Natural killer cell treated with Interleukin-12 subunit alpha and Interleukin-12 subunit beta and Interleukin-15 and Interleukin-18, amount 100 ng/mL, for 72 hours (primary cell): ENCODE measurements around the gene TH. TPM values are rescaled to one million over a fixed set of nuclear protein-coding genes. Genes with fewer than 3 reads are reported as not detected.

Source experiments
- ATAC-seq, 2 donors: fragments of 150-1000 bp; cut with Tn5 transposase in 1 of 2; sonication (Bioruptor Pico), chemical (Tn5 transposase) in 1 of 2; 2 replicates each; pipeline ENCODE4 v1.10.0; 2021
- DNase-seq: peaks from one replicate; pipeline ENCODE4 v3.0.0; 2022; ENCODE audit warnings: low spot score
- H3K27ac Mint-ChIP-seq, 2 donors: 1 replicate in 1 of 2; 2 replicates in 1 of 2; pipeline ENCODE4 v1.8.0; 2022; ENCODE audit warnings: mixed read lengths in 2 of 2, mild to moderate bottlenecking in 1 of 2, moderate library complexity in 1 of 2
- H3K27me3 Mint-ChIP-seq, 2 donors: 1 replicate in 1 of 2; 2 replicates in 1 of 2; pipeline ENCODE4 v1.8.0; 2022; ENCODE audit warnings: mixed read lengths in 2 of 2
- H3K36me3 Mint-ChIP-seq: one replicate; pipeline ENCODE4 v1.8.0; 2022; ENCODE audit warnings: mixed read lengths
- H3K4me1 Mint-ChIP-seq, 2 donors: 1 replicate in 1 of 2; 2 replicates in 1 of 2; pipeline ENCODE4 v1.8.0; 2022; ENCODE audit warnings: low read depth in 2 of 2, mixed read lengths in 2 of 2, mild to moderate bottlenecking in 1 of 2
- H3K4me3 Mint-ChIP-seq: one replicate; pipeline ENCODE4 v1.8.0; 2022; ENCODE audit warnings: mixed read lengths
- H3K9me3 Mint-ChIP-seq: 2 replicates; pipeline ENCODE4 v1.8.0; 2022; ENCODE audit warnings: mixed read lengths
- total RNA-seq, 2 donors: library from RNA; stranded (reverse); gene quantifications; one replicate each; pipeline ENCODE4 v1.2.3, GENCODE V29; 2022

The TH gene
- total RNA-seq, 2 donors from 2014 or later, result not detected

DNA sequence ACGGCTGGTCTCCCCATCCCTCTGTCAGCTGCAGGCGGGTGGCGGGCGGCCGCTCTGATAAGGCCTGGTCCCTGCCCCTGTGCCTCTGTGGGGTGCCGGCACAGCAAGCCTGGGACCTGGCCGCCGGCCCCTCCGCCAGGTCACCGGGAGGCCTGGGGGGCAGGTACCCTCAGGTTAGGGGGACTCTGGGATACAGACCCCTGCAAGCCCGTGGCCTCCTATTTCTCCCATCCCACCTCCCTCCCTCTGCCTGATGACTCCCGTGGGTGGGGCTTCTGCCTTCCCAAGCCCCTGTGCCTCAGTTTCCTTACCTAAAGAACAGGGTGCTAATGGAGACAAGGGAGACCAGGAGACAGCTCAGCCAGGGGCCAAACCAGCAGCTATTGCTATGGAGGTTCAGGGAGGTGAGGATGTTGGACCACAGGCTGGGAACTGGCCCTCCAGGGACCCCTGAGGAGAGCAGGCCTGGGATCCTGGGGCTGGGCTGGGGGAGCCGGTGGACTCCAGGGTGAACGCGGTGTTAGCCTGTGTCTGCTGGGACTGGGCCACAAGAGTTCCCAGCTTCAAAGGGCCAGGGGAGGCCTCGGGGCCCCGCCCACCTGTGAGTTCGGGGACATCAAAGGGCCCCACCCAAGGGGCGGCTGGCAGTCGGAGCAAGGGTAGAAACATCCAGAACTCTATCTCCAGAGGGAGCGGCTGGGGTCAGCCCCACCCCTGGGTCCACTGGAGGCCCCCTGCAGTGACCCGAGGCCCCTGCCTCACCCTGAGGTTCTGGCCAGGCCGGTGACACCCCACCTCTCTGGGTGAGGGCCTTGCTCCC lies 32.0 kb upstream of the TH start:
- H3K4me3 Mint-ChIP-seq, result no peak overlapping the region
- no peak overlapping the region for H3K27ac Mint-ChIP-seq
- peaks cover 0 to 6% of the 10 kb centered on the region in 2 donors for H3K4me1 Mint-ChIP-seq
- DNase-seq (peak; percentile 28), ATAC-seq (no peak)
- no peaks in the 10 kb centered on the region for H3K36me3 Mint-ChIP-seq
- no peaks in the 10 kb centered on the region for H3K9me3 Mint-ChIP-seq
- no peaks in the 10 kb centered on the region for H3K27me3 Mint-ChIP-seq

DNA sequence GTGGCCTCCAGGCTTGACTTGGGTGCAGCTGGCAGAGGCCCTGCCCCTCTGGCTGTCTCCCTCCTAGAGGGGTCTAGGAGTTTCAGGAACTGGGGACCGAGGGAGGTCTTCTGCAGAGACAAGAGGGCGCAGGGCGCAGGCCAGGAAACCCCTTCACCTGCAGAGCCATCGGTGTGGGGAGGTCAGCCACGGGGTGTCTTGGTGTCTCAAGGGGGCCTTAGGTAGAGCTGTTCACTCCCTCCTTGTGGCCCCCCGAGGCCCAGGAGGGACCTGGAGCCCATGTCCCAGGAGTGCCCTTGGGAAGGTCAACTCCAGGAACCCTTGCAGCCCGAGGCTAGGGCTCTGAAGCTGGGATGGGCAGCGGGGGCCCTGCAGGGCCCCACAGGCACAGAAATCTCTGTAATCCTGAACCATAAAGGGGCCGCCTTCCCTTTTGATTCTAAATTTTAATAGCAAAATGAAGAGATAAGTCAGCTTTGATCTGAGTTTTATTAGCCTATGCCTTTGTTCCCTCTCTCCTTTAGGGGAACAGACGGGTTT lies 31.4 kb upstream of the TH start:
- Mint-ChIP-seq H3K9me3 (no peaks in the 10 kb centered on the region), H3K4me3 (no peak overlapping the region), H3K27me3 (no peaks in the 10 kb centered on the region), H3K27ac (no peak overlapping the region), H3K36me3 (no peaks in the 10 kb centered on the region), H3K4me1 (peaks cover 0 to 6% of the 10 kb centered on the region in 2 donors)
- peak; percentile 59 for DNase-seq
- ATAC-seq, result no peak

DNA sequence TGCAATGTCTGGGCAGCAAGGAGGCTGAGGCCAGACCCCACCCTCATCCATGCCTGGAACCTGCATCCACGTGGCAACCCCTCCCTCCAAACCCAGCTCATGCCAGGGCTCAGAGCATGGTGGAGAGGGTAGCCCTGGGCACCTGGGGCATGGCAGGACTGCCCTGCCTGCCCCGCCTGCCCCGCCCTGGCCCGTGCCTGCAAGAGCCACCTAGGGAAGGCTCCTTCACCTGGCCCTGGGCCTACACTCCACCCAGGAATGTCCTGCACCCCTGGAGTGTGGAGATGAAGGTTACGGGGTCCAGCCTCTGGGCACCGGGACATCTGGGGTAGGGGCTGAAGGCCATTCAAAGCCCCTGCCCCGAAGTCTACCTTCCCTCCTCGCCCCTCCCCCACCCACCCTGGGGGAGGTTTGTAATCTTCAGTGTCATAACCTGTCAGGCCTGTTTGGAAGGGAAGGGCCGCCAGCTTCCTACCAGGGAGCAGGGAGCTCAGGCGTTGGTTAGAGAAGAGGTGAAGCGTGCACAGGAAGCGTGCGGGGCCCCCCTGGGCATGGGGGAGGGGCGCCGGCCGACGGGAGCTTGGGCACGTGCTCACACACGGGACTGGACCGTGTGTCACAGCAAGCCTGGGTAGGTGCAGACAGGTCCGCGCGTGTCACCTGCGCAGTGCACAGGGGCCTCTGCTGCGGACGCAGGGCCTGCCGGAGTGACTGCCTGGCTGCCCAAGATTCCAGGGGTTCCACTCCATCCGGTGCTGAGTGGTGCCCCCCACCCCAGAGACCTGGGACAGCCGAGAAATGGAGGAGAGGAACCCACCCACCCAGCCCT lies 30.7 kb upstream of the TH start:
- ATAC-seq (no peak), DNase-seq (peak; percentile 57)
- Mint-ChIP-seq H3K4me1 (peaks cover 0 to 7% of the 10 kb centered on the region in 2 donors), H3K9me3 (no peaks in the 10 kb centered on the region), H3K27me3 (no peaks in the 10 kb centered on the region), H3K36me3 (no peaks in the 10 kb centered on the region), H3K4me3 (no peak overlapping the region), H3K27ac (no peak overlapping the region)

DNA sequence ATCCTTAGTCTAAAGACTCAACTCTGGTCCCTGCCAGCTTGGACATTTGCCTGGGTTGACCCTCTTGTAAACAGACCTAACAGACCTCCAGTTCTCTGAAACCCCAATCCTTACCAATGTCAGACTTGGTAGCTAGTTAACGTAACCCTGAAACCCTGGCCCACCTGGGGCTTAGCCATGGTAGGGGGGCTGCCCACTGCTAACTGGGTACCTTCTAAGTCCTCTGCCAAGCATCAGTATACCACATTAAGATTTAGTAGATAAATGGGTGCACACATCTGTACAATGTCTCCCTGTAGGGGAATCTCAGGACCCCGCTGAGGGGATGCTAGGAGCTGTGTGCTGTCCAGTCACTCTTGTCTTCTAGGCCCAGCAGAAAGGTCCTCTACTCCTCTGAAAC lies 29.9 kb upstream of the TH start:
- DNase-seq (no peak), ATAC-seq (no peak)
- H3K27me3 Mint-ChIP-seq, result peaks cover 6% of the 10 kb centered on the region in 2 donors
- H3K4me1 Mint-ChIP-seq, result peaks cover 7 to 14% of the 10 kb centered on the region in 2 donors
- no peaks in the 10 kb centered on the region for H3K36me3 Mint-ChIP-seq
- no peak overlapping the region for H3K4me3 Mint-ChIP-seq
- H3K9me3 Mint-ChIP-seq, result no peaks in the 10 kb centered on the region
- no peak overlapping the region for H3K27ac Mint-ChIP-seq

DNA sequence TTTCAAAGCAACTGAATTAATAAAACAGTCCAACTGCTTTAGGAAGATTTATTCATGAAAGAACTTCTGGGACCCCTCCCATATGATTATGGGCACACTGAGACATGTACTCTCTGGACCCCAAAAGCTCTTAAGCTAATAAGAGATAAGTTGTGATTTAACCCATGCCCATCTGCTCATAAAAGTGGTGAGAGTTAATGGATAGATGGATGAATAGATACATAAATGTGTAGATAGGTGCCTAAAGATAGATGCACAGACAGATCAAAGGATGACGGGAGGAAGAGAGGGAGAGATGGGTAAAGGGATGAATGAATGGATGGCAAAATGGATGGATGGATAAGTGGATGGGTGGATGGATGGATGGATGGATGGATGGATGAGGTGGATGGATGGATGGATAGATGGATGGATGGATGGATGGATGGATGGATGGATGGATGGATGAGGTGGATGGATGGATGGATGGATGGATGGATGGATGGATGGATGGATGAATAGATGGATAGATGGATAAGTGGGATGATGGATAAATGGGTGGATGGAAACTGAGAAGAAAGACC lies 29.4 kb upstream of the TH start:
- DNase-seq, result no peak
- ATAC-seq, result no peak
- Mint-ChIP-seq H3K4me1 (peaks cover 12 to 19% of the 10 kb centered on the region in 2 donors), H3K9me3 (no peaks in the 10 kb centered on the region), H3K27ac (no peak overlapping the region), H3K36me3 (no peaks in the 10 kb centered on the region), H3K27me3 (peaks cover 11% of the 10 kb centered on the region in 2 donors), H3K4me3 (no peak overlapping the region)

DNA sequence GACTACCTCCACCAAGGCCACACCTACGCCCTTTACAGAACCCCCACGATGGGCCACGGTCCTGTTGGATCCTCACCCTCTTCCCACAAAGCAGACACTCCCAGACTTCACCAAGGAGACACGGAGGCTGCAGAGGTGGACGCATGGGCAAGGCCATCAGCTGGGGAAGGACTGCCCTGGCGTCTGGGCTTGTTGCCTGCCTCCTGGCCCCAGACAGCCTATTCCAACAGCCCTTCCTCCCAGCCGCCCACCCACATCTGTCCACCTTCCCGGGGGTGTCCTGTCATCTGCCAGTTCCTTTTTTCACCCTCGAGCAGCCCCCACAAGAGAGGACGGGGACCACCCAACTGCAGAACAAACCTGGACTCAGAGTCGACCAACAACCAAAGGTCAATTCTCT lies 28.9 kb upstream of the TH start:
- no peak for DNase-seq
- Mint-ChIP-seq H3K27ac (no peak overlapping the region), H3K36me3 (no peaks in the 10 kb centered on the region)

DNA sequence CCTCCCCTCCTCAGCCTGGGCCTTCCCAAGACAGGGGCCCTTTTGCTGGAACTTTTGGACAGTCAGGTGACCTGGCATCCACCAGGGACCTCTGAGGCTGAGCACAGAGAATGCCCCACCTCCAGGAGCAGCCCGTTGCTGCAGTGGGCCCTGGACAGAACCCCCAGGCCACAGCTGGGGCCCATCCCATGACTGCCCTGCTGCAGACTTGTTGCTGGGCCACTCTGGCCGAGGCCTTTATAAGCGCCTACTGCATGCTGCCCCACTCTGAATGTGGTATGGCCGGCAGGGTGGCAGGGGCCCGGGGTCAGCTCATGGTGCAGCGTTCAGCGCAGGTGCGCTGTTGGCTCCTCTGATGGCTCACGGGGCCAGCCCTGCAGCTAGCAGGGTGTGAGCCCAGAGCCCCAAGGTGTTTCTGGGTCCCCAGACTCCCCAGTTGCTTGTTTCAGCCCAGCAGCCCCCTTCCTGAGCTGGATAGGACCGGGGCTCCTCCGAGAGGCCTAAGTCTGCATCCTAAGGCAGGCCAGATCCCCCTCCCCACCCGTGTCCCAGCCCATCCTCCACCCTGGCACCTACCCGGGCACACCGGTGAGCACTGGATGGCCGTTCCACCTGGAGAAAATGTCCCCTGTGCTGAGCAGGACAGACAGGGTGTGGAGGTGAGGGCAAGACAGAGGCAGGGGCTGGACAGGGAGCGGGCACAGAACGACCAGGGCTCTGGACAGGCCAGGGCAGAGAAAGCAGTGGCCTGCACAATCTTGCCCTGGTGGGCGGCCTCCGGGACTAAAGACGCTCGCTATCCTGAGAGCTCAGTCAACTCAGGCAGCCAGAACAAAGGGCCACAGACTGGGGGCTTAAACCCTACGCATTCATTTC lies 28.1 kb upstream of the TH start:
- no peaks in the 10 kb centered on the region for H3K9me3 Mint-ChIP-seq
- peaks cover 13 to 20% of the 10 kb centered on the region in 2 donors for H3K4me1 Mint-ChIP-seq
- H3K27me3 Mint-ChIP-seq, result peaks cover 12 to 14% of the 10 kb centered on the region in 2 donors

More for the DNA sequence above, 28.9 kb upstream of the TH start:
- no peak overlapping the region for H3K4me3 Mint-ChIP-seq
- peaks cover 12 to 14% of the 10 kb centered on the region in 2 donors for H3K27me3 Mint-ChIP-seq
- H3K4me1 Mint-ChIP-seq, result peaks cover 13 to 20% of the 10 kb centered on the region in 2 donors
- ATAC-seq, result no peak
- no peaks in the 10 kb centered on the region for H3K9me3 Mint-ChIP-seq

DNA sequence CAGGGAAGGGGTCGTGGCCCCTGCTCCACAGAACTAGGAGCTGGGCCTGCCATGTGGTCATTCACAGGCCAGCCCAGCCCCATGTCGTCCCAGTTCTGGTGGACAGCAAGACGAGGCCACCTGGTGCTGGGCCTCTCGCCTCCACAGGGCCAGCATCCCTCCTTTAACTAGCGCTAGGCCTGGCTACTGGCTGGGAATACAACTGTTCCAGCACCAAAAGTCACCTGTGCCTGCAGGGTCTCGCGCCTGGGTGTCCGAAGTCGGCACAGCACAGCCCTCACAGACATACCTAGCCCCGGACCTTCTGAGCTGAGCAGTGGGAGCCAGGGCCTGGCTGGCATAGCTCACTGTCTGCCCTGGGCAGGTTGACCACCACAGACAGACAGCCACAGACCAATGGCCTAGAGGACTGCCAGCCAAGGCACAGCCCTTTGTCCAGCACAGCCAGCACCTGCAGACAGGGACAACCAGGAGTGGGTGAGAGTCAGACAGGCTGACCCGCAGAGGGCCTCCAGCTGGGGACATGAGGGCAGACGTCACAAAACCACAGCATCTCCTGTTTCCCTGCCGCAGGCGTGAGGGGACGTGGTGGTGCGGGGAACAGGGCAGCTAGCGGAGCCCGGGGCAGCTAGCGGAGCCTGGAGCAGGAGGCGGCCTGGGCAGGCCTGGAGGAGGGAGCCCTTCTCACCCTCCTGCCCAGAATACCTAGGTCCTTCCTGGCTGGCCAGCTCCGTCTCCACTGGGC lies 27.2 kb upstream of the TH start:
- no peak for ATAC-seq
- H3K4me3 Mint-ChIP-seq, result no peak overlapping the region
- H3K27me3 Mint-ChIP-seq, result peaks cover 12 to 14% of the 10 kb centered on the region in 2 donors
- DNase-seq, result no peak
- H3K9me3 Mint-ChIP-seq, result no peaks in the 10 kb centered on the region
- no peak overlapping the region for H3K27ac Mint-ChIP-seq
- H3K4me1 Mint-ChIP-seq, result peaks cover 13 to 20% of the 10 kb centered on the region in 2 donors
- H3K36me3 Mint-ChIP-seq, result no peaks in the 10 kb centered on the region

More for the DNA sequence above, 28.1 kb upstream of the TH start:
- no peaks in the 10 kb centered on the region for H3K36me3 Mint-ChIP-seq
- DNase-seq (no peak), ATAC-seq (no peak)
- no peak overlapping the region for H3K4me3 Mint-ChIP-seq
- H3K27ac Mint-ChIP-seq, result no peak overlapping the region

DNA sequence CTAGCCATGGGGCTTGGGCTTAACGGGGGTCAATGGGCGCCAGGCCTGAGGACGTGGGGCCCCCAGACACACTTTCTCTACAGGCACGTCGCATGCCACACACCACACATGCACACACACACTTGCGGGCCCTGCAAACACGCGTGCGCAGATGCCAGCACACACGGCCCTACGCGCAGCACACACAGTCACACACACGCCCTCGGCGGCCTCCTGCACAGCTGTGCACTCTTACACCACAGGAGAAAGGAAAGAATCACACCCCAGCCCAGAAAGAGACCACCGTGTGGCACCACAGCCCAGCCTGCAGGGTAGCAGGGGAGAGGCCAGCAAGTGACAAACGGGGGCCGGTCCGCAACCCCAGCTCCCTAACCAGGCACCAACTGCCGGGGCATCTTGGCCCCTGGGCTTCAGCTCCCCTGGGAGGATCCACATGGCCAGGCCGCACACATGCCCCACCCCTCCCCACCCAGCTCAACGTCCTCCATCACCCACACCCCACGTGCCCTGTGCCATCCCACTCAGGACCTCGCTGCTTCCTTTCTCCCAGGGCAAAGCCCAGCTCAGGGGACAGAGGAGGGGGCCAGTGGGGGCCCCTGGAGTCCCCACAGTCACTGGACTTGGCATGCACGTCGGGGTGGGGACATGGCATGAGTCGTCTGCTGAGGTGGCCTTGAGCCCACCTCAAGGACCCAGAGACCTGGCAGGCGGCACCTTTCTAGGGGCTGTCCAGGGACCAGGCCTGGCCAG lies 26.3 kb upstream of the TH start:
- no peak overlapping the region for H3K27ac Mint-ChIP-seq
- no peaks in the 10 kb centered on the region for H3K36me3 Mint-ChIP-seq
- no peaks in the 10 kb centered on the region for H3K9me3 Mint-ChIP-seq

DNA sequence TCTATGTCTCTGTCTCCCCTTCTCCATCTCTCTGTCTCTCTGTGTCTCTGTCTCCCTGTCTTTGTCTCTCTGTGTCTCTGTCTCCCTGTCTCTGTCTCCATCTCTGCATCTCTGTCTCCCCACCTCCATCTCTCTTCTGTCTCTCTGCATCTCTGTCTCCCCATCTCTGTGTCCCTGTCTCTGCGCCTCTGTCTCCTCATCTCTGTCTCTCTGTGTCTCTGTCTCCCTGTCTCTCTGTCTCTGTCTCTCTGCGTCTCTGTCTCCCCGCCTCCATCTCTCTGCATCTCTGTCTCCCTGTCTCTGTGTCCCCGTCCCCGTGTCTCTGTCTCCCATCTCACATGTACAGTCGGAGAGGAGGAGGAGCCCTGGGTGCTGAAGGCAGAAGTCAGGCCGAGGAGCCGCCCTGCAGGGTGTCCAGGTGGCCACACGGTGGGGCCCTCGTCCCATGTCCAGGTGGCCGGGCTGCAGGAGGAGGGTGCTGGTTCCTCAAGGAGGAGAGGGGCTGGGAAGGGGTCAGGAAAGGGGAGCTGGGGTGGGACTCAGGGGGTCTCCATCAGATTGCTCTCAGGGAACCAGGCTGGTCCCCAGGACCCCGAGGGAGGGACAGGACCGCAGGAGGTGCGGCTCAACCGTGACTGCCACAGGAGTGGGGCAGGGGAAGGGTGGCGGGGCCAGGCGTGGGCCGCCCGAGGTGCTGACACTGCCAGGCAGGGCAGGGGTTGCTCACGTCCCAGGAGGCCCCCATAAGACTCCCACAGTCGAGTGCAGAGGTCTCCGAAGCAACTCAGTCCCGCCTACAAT lies 25.6 kb upstream of the TH start:
- Mint-ChIP-seq H3K9me3 (no peaks in the 10 kb centered on the region), H3K36me3 (no peaks in the 10 kb centered on the region), H3K27me3 (peaks cover 12 to 14% of the 10 kb centered on the region in 2 donors), H3K4me1 (peaks cover 13 to 20% of the 10 kb centered on the region in 2 donors), H3K4me3 (no peak overlapping the region), H3K27ac (no peak overlapping the region)
- ATAC-seq (peak; percentile 77 to 83), DNase-seq (peak; percentile 72)

More for the DNA sequence above, 26.3 kb upstream of the TH start:
- no peak for ATAC-seq
- Mint-ChIP-seq H3K27me3 (peaks cover 12 to 14% of the 10 kb centered on the region in 2 donors), H3K4me1 (peaks cover 13 to 20% of the 10 kb centered on the region in 2 donors), H3K4me3 (no peak overlapping the region)
- no peak for DNase-seq

DNA sequence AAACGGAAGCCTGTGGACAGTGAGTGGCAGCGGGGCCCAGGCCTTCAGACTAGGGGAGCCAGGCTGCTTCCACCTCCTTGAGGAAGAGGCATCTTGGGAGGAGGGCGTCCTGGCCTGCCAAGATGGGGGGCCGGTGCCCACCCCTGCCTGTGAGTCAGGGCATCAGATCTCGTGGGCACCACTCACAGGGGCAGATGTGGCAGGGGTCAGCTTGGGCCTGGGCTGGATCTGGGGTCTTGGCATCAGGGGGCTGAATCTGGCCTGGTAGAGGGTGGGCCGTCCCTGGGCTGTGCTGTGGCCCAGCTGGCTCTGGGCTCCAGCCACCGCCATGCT lies 24.1 kb upstream of the TH start:
- H3K27me3 Mint-ChIP-seq, result peaks cover 15 to 17% of the 10 kb centered on the region in 2 donors
- ATAC-seq, result no peak

More for the DNA sequence above, 24.1 kb upstream of the TH start:
- H3K4me1 Mint-ChIP-seq, result peaks cover 13 to 14% of the 10 kb centered on the region in 2 donors
- no peaks in the 10 kb centered on the region for H3K9me3 Mint-ChIP-seq
- H3K4me3 Mint-ChIP-seq, result no peak overlapping the region
- no peak for DNase-seq
- H3K27ac Mint-ChIP-seq, result no peak overlapping the region
- no peaks in the 10 kb centered on the region for H3K36me3 Mint-ChIP-seq
